Glutamatergic neuron (in vitro differentiated cells): ENCODE data around the gene TLX1. TPM values are rescaled to one million over a fixed set of nuclear protein-coding genes. Genes with fewer than 3 reads are reported as not detected.

Experiments used
- DNase-seq: peaks from one replicate; pipeline ENCODE4 v3.0.0; 2022
- H3K27ac Mint-ChIP-seq: one replicate; pipeline ENCODE4 v1.8.0; 2020; ENCODE audit warnings: mild to moderate bottlenecking, mixed read lengths, inconsistent platforms; ENCODE audit not compliant: unreplicated experiment
- H3K27me3 Mint-ChIP-seq: one replicate; pipeline ENCODE4 v1.8.0; 2020; ENCODE audit warnings: mild to moderate bottlenecking, moderate library complexity, mixed read lengths, inconsistent platforms; ENCODE audit not compliant: unreplicated experiment
- H3K36me3 Mint-ChIP-seq: one replicate; pipeline ENCODE4 v1.8.0; 2020; ENCODE audit warnings: mild to moderate bottlenecking, mixed read lengths, inconsistent platforms; ENCODE audit not compliant: unreplicated experiment
- H3K4me1 Mint-ChIP-seq: one replicate; pipeline ENCODE4 v1.8.0; 2020; ENCODE audit warnings: mild to moderate bottlenecking, low read depth, mixed read lengths, inconsistent platforms; ENCODE audit not compliant: unreplicated experiment
- H3K4me3 Mint-ChIP-seq: one replicate; pipeline ENCODE4 v1.8.0; 2020; ENCODE audit warnings: mild to moderate bottlenecking, mixed read lengths, inconsistent platforms; ENCODE audit not compliant: unreplicated experiment
- H3K9me3 Mint-ChIP-seq: one replicate; pipeline ENCODE4 v1.8.0; 2020; ENCODE audit warnings: mild to moderate bottlenecking, moderate library complexity, mixed read lengths, inconsistent platforms; ENCODE audit not compliant: unreplicated experiment
- CTCF ChIP-seq: fragments of 200-600 bp; sonication (generic); IDR thresholded peaks from one replicate; pipeline ENCODE4 v1.5.0; 2021; ENCODE audit not compliant: partially characterized antibody, unreplicated experiment
- total RNA-seq: library from RNA; stranded (reverse); fragmentation: NEBNext Ultra II Directional; extraction: Animal tissue kit (Norgen Biotek cat#: 25700); gene quantifications from one replicate; pipeline ENCODE4 v1.2.1, GENCODE V29; 2021; ENCODE audit not compliant: unreplicated experiment

The TLX1 gene
- total RNA-seq, 1 donor from 2014 or later = 14.3 TPM

GRCh38 chr10:101094121-101094879, 36.8 kb upstream of the TLX1 start:
- no peak for TF ChIP-seq CTCF
- H3K4me3 Mint-ChIP-seq = no peak overlapping the region
- no peak for DNase-seq
- H3K9me3 Mint-ChIP-seq = peaks cover 3% of the 10 kb centered on the region
- H3K27me3 Mint-ChIP-seq = peaks cover 12% of the 10 kb centered on the region
- H3K36me3 Mint-ChIP-seq = no peaks in the 10 kb centered on the region
- peaks cover 4% of the 10 kb centered on the region for H3K4me1 Mint-ChIP-seq
- H3K27ac Mint-ChIP-seq = no peak overlapping the region

GRCh38 chr10:101095004-101095403, 36.1 kb upstream of the TLX1 start:
- H3K27ac Mint-ChIP-seq = no peak overlapping the region
- no peak for DNase-seq
- peaks cover 17% of the 10 kb centered on the region for H3K27me3 Mint-ChIP-seq
- no peak overlapping the region for H3K4me3 Mint-ChIP-seq
- H3K9me3 Mint-ChIP-seq = peaks cover 3% of the 10 kb centered on the region
- peaks cover 6% of the 10 kb centered on the region for H3K4me1 Mint-ChIP-seq
- no peaks in the 10 kb centered on the region for H3K36me3 Mint-ChIP-seq
- no peak for TF ChIP-seq CTCF

GRCh38 chr10:101095550-101096213, 35.4 kb upstream of the TLX1 start:
- peak; percentile 80 for TF ChIP-seq CTCF
- Mint-ChIP-seq H3K4me3 (no peak overlapping the region), H3K27me3 (peaks cover 21% of the 10 kb centered on the region), H3K9me3 (peaks cover 3% of the 10 kb centered on the region), H3K36me3 (no peaks in the 10 kb centered on the region), H3K4me1 (peaks cover 6% of the 10 kb centered on the region), H3K27ac (no peak overlapping the region)
- peak; percentile 85 for DNase-seq

GRCh38 chr10:101096378-101096777, 34.7 kb upstream of the TLX1 start:
- H3K4me3 Mint-ChIP-seq = no peak overlapping the region
- peaks cover 6% of the 10 kb centered on the region for H3K4me1 Mint-ChIP-seq
- no peak for DNase-seq
- no peak for TF ChIP-seq CTCF
- no peaks in the 10 kb centered on the region for H3K36me3 Mint-ChIP-seq
- H3K27me3 Mint-ChIP-seq = peaks cover 19% of the 10 kb centered on the region
- H3K27ac Mint-ChIP-seq = no peak overlapping the region
- peaks cover 5% of the 10 kb centered on the region for H3K9me3 Mint-ChIP-seq

GRCh38 chr10:101097881-101098280, 33.2 kb upstream of the TLX1 start:
- H3K36me3 Mint-ChIP-seq = no peaks in the 10 kb centered on the region
- peaks cover 16% of the 10 kb centered on the region for H3K27me3 Mint-ChIP-seq
- no peak overlapping the region for H3K27ac Mint-ChIP-seq
- no peak for TF ChIP-seq CTCF
- peaks cover 6% of the 10 kb centered on the region for H3K4me1 Mint-ChIP-seq
- H3K9me3 Mint-ChIP-seq = peaks cover 9% of the 10 kb centered on the region
- H3K4me3 Mint-ChIP-seq = no peak overlapping the region
- DNase-seq = no peak
